Measurements from ENCODE around the gene ARID1B.

Gene ARID1B

DNA sequence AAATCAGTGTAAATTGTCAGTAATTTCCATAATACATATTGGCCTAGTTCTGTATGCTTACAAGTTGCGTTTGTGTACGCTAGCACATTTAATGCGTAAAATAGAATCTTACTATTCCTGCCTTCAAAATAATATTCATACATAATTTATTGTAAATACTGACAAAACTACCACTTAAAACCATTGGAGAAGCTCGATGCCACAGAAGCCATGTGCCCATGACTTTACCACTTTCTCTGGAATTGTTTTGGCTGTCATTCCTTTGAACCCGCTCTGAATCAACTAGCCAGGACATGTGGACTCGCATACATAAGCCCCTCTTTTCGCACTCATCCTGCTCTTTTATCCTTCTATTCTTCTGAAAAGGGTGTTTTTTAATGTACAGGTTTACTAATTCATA lies 394.6 kb downstream of the ARID1B start:
- DNase-seq = no peak

- DNase-seq = no peak
Measured at GRCh38 chr6:157172231-157172701, 395.1 kb downstream of the ARID1B start.

GRCh38 chr6:157172830-157173536 lies 395.8 kb downstream of the ARID1B start:
- DNase-seq = no peak

DNA sequence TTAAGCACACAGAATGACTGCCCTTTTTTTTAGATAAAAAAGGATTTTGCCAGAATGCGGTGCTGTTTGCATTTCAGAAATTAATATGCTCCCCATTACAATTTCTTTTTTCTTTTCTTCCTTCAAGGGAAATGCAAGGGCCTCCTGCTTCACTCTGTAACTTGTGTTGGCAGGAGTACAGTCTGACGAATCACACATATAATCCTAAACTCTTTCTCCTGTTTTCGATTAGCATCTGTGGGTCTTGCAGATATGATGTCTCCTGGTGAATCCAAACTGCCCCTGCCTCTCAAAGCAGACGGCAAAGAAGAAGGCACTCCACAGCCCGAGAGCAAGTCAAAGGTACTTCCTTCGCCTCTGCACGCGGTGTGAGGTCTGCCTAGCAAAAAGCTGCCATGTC lies 396.6 kb downstream of the ARID1B start:
- DNase-seq = no peak

GRCh38 chr6:157174731-157175130 lies 397.6 kb downstream of the ARID1B start:
- no peak for DNase-seq

DNA sequence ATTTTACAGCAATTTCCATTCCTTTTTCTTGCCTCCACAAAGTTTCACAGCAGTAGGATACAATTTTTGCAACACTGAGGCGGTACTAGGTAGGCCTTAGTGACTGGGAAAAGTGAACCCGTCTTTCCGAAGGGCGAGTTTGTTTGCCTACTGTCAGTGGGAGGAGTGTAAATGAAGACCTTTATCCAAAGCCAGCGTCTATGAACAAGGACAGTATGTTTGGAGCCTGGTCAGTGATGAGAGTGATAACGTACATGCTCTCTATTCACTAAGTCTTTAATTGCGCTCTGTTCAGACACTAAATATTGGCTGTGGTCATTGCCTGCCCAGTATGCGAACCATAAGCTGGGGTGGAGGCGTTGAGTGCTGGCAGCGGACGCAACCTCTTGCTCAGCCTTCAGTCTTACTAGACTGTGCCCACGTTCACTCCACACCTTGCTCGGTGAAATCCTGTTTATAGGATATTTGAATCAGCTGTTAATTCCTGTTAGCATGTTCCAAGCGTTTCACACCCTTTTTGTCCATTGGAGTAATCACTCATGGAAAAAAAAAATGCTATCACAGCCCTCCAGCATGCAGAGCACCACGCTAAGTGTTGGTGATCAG lies 400.7 kb downstream of the ARID1B start:
- no peak for DNase-seq

DNA sequence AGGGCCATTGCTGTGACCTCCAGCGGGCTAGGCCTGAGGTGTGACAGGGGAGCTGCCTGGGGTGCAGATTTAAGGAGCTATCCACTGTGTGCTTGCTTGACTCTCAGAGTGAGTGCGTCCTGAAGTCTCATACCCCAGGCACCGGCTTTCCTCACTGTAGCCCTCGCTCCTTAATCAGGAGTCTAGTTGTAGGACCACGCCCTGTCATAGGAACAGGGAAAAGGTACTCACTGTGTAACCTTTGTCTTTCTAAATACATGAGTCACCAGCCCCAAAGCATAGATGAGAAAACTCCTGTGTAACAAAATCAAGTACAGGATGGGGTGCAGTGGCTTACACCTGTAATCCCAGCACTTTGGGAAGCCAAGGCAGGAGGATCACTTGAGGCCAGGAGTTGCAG lies 404.5 kb downstream of the ARID1B start:
- no peak for DNase-seq

DNA sequence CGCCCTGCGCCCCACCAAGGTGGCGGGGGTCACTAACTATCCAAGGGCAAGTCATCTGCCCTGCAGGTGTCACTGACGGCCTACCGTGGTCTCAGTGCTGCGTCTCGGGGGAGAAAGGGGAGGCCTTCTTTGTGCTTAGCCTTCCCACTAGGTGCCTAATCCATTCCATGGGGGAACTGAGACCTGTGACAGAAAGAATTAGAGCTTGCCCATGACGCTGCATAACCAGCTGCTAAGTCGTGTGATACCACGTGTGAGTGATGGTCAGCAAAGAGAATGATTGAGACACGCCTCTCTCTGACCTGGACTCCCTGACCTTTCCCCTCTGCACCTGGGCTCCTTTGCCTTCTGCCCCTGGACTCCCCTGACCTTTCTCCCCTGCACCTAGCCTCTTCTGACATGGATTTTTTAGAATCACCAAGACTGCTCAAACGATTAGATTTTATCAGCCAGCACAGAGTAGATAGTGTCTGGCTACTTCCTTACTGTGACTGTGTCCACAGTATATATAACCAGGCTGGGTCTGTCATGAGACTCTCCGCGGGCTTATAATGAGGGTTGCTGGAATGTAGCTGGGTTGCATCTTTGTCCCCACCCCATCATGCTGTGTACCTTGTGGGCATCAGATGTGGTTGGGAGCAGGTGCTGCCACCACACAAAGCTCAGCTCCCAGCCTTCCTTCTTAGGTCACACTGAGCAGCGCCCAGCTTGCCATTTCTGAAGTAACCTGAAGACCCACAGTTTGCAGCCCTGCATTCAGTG lies 405.5 kb downstream of the ARID1B start:
- no peak for DNase-seq

DNA sequence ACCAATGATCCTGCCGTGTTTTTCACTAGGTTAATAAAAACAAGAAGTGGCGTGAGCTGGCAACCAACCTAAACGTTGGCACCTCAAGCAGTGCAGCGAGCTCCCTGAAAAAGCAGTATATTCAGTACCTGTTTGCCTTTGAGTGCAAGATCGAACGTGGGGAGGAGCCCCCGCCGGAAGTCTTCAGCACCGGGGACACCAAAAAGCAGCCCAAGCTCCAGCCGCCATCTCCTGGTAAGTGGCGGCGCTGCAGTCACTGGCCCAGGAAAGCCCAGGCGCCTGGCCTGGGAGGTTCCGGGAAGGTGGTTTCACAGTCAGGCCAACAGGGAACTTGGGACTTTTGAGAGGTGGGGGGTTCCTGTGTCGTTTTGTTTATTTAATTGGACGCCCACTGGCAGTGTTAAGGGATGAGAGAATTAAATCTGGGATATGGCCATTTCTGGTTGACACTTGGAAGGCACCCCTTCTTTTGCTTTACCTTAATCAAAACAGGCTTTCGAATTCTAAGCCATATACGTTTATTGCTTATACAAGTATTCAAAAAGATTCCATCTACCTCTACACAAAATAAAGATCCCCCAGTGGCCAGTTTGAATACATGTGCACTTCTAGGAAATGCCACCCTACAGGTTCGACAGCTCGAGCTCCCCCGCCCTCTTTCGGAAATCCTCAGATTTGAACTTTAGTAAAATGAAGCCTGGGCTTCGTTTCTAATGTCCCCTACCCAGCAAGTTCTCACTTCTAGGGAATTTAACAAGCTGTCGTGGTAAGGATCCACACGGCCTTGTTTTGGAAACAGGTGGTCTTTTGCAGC lies 407.2 kb downstream of the ARID1B start:
- peak; percentile 54 for DNase-seq

GRCh38 chr6:157185171-157185570 lies 408.0 kb downstream of the ARID1B start:
- DNase-seq = no peak

- no peak for DNase-seq
Measured at GRCh38 chr6:157185986-157186385, 408.8 kb downstream of the ARID1B start.

DNA sequence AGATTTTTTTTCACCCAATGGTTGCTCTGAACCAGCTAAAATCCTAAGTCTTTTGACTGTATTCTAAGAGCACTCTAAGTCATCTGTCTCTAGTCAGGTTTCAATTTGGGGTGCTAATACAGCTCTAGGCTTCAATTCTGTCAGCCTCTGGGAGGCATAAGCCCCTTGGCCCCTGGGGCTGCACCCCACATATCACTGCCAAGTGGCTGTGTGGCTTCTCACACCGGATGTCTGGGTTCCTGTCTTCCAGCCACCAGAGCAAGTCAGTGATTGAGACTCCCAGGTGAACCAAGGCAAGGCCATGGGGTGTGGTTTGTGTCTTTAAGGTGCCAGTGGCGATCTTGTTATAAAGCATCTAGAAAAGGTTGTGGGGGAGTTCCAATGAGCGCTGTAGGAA lies 409.6 kb downstream of the ARID1B start:
- DNase-seq = no peak

DNA sequence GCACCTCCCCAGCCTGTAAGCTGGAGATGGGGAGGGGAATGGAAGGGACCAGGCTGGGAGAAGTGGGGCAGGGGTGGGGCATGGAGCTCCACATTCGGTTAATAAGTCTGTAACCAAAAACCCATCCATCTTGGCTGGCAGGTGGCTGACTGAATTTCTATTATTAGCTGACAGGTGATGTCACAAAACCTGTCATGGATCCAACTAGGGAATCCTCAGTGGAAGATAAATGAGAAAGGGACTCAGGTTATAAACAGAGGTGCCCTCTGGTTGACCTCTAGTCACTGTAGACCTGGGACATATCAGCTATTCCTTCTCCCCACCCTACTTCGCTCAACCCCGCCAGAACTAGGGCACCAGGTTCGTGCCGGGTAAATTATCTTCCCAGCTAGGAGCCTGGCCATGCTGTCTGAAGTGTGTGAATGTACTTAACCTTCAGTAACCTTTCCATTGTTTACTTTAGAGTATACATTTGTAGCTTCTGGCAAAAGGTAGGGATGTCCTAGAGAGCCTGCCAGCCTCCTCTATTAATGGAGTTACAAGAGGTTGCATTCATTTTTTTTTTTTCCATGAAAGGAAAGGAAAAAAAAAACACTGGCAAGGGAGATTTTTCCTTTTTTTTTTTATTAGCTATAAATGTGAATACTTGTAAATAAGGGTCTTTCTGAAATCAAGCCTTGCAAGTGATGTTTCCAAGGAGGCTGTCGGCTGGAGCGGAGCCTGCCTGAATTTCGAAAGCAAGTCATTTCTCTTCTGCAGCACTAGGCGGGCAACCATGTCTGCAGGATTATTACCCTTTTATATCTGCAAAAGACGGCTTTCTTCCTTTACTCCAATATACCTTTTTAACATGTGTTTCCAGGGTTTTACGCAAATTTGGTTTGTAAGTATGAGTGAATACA lies 410.3 kb downstream of the ARID1B start:
- DNase-seq = no peak

DNA sequence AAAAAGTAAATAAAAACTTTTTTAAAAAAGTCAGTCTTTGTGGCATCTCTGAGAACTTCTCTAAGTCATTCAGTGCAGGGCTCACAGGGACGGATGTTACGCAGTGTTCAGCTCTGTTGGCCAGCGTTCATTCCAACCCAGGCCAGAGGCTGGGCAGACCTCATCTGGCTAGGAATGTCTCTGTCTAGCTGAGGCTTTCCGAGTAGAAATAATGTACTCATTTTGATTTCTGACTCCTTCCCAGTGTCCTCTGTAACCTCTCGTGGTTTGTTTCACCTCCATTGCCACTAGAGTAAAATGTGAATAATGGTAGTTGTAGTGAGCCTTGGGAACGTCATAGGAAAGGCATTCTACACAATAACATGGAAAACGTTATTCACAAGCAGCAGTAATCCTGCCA lies 411.0 kb downstream of the ARID1B start:
- no peak for DNase-seq

DNA sequence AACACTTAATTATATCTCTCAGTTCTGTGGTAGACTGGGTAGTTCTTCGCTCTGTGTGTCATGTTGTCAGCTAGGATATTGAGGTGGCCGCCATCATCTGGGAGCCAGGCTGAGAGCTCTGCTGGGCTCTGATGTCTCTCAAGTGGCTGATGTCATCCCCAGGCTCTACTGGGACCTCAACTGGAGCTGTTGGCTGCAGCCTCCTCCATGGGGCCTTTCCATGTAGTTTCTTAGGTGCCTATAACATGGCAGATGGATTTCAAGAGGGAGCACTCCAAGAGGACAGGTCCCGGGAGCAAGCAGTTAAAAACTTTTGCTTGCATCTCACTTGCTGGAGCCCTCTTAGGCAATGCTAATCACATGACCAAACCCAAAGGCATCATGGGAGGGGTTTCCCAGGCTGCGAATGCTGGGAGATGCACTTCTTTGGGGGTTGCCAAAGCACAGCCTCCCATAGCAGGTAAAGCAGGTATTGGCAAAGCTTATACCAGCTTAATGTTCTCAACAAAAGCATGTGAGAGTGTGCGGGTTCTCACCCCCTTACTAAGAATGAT lies 416.3 kb downstream of the ARID1B start:
- DNase-seq = no peak

DNA sequence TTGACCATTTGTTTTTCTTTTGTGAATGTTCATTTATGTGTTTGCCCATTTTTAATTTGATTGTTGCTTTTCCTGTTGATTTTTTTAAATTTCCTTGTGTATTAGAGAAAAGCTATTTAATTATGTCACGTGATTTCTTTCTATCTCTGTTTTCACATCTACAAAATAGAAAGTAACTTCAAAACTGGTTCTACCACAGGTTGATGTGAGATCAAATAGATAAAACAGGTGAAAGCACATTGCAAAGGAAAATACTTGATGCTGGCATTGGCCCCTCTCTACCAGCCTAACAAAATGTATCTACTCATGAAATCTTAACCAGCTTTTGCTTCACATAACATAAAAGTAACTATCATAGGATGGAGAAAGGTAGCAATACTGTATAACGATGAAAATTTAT lies 416.9 kb downstream of the ARID1B start:
- DNase-seq = no peak

DNA sequence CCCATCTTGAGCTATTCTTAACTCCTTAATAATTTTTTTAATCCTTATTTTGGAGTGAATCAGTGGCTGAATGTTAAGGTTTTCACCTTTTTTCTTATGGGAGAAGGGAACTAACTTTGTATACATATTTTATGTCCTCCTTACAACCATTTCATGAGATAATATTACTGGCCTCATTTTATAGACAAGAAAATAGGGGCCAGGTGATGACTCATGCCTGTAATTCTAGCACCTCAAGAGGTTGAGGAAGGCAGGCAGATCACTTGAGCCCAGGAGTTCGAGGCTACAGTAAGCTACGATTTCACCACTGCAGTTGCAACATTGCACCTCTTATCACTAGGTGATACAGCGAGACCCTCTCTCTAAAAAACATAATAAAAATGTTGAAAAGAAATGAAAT lies 417.5 kb downstream of the ARID1B start:
- DNase-seq = no peak

DNA sequence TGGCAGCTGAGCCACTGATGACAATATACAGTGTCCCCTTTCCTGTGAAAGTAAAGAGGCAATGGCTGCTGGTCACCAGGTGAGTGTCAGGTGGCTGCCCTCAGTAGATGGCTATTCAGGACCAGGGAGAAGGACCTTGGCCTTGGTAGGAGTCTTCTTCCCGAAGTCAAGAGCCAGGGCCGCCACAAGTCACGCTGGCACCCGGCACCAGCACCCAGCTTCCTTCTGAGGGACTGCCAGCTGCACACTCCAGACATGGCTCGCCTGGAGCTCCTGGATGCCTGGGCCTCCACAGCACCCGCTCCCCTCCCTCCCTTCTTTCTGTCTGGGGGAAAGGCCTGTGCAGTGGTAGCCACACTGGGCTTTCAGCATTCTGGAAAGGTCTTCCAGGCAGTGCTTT lies 419.2 kb downstream of the ARID1B start:
- DNase-seq = no peak

DNA sequence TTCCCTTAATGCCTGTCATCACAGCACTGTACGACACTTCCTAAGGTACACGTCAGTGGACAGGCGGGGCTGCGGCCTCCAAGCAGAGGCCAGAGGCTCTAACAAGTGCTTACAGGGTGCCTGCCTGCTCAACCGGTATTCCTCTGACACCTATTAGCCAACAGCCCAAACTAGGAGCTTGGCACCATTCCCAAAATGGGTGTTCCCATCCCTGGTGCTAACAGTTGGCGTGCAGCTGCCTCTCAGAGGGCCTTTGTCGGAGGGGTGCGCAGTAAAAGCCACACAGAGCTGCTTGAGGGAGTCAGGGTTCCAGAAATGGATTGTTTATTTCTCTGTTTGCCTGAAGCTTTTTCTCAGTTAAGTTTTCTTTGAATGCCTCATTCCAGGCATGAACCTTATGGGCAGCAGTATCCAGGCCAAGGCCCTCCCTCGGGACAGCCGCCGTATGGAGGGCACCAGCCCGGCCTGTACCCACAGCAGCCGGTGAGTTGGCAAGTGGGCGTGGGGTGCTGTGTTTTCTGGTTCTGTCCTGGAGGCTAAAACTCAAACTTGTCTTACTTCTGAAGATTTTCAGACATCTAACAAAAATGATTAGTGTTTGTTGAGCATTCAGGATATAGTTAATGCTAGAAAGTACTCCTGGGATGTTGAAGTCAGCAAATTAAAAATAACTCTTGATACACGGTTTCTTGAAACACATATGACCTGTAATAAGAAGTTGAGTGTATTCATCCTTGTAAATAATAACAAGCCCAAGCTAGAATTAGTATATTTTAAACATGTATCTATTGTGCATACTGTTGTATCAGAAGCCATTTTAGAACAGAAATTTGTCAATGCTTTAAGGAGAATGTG lies 421.5 kb downstream of the ARID1B start:
- no peak for DNase-seq

- no peak for DNase-seq
Measured at GRCh38 chr6:157200117-157200516, 422.9 kb downstream of the ARID1B start.

- no peak for DNase-seq
Measured at GRCh38 chr6:157200611-157201010, 423.4 kb downstream of the ARID1B start.

Measured in activated CD4-positive, alpha-beta T cell treated with anti-CD3 and anti-CD28 coated beads, Interleukin-2, amount 50 U/mL, for 16 hours (primary cell).